Panc1 (cell line): ENCODE data around the gene MARK3. TPM values are rescaled to one million over a fixed set of nuclear protein-coding genes. Genes with fewer than 3 reads are reported as not detected.
"Not testable (repeated sequence)": the region's sequence is repeated elsewhere in the genome, so short reads cannot be mapped to it uniquely, and the experiment has no call there.

Experiments
- ATAC-seq: fragments of 200-7000 bp; cut with Tn5 transposase; 2 replicates; pipeline ENCODE4 v1.9.1; 2020; ENCODE audit warnings: mild to moderate bottlenecking, moderate library complexity
- BruUV-seq: library from RNA; stranded (reverse); fragments of 400-500 nt; replicated peaks from 2 replicates; lab custom pipeline; 2021; lab: Mats Ljungman, UMichigan
- CTCF ChIA-PET: fragments of 300-600 bp; sonication (Branson Sonifier 250); formaldehyde crosslinking; loops from one replicate; lab custom pipeline; 2022; ENCODE audit warnings: antibody characterized with exemption; lab: Charles Lee
- POLR2A ChIA-PET: fragments of 300-600 bp; sonication (Branson Sonifier 250); formaldehyde crosslinking; loops from one replicate; lab custom pipeline; 2022; ENCODE audit warnings: antibody characterized with exemption; lab: Charles Lee
- DNase-seq: peaks from one replicate; pipeline ENCODE4 v3.0.0-alpha.2; 2010; ENCODE audit warnings: low read depth, low spot score
- H3K27ac ChIP-seq: 2 replicates; pipeline ENCODE4 v1.5.1; 2011; ENCODE audit warnings: mild to moderate bottlenecking, low read length, inconsistent platforms
- H3K27me3 ChIP-seq: fragments of 200-500 bp; sonication (Bioruptor generic); 2 replicates; pipeline ENCODE4 v1.6.0; 2014; ENCODE audit warnings: low read length, inconsistent platforms; ENCODE audit not compliant: control insufficient read depth, insufficient read depth
- H3K36me3 ChIP-seq: fragments of 200-500 bp; sonication (Bioruptor generic); 2 replicates; pipeline ENCODE4 v1.5.1; 2014; ENCODE audit warnings: inconsistent platforms, mild to moderate bottlenecking, low read length, moderate library complexity; ENCODE audit not compliant: control insufficient read depth, insufficient read depth
- H3K4me1 ChIP-seq: 2 replicates; pipeline ENCODE4 v1.5.1; 2011; ENCODE audit warnings: inconsistent platforms, mild to moderate bottlenecking, low read length, moderate library complexity; ENCODE audit not compliant: control insufficient read depth, insufficient read depth
- H3K4me3 ChIP-seq, 2 experiments: 2 replicates each; pipeline ENCODE4 v1.5.1; 2011 to 2012; ENCODE audit warnings: low read depth in 2 of 2, low read length in 2 of 2, mild to moderate bottlenecking in 2 of 2, inconsistent platforms in 1 of 2, moderate library complexity in 1 of 2
- H3K9me3 ChIP-seq: fragments of 200-500 bp; sonication (Bioruptor generic); 2 replicates; pipeline ENCODE4 v1.5.1; 2014; ENCODE audit warnings: low read depth, mild to moderate bottlenecking, inconsistent platforms, low read length, moderate library complexity; ENCODE audit not compliant: control insufficient read depth, insufficient read depth
- CTCF ChIP-seq: fragments of 450-650 bp; IDR thresholded peaks from 2 replicates; pipeline ENCODE4 v1.5.1; 2017; ENCODE audit warnings: mild to moderate bottlenecking
- POLR2AphosphoS5 ChIP-seq: IDR thresholded peaks from 2 replicates; pipeline ENCODE4 v1.6.1; 2012; ENCODE audit warnings: mild to moderate bottlenecking, low read depth, low read length, moderate library complexity
- SIN3A ChIP-seq: IDR thresholded peaks from 2 replicates; pipeline ENCODE4 v1.6.1; 2012; ENCODE audit warnings: low read depth, mild to moderate bottlenecking, low read length, moderate library complexity, borderline replicate concordance; ENCODE audit not compliant: insufficient read depth
- TCF7L2 ChIP-seq: IDR thresholded peaks from 2 replicates; pipeline ENCODE4 v1.6.1; 2011; ENCODE audit warnings: mild to moderate bottlenecking, low read depth, low read length, inconsistent platforms
- in situ Hi-C: cut with HindIII; loops from 2 replicates; pipeline ENCODE4 v1.10.0; 2016; ENCODE audit warnings: low sequenced_read_pairs, low pct_unique_long_range_greater_than_20kb
- intact Hi-C: fragments of 100-400 bp; cut with micrococcal nuclease; formaldehyde crosslinking; loops from one replicate; pipeline ENCODE4 v1.10.0; 2022; ENCODE audit not compliant: unreplicated experiment
- total RNA-seq: library from RNA; stranded (reverse); gene quantifications from one replicate; pipeline ENCODE4 v1.2.1, GENCODE V29; 2021; ENCODE audit not compliant: unreplicated experiment
- TF ChIP-seq, protein P1 (sequence below), 2 experiments: IDR thresholded peaks; 2 replicates each; pipeline ENCODE4 v1.6.1; 2011 to 2012; ENCODE audit warnings: low read depth in 2 of 2, control low read depth in 1 of 2, low read length in 1 of 2, mild to moderate bottlenecking in 1 of 2, moderate library complexity in 1 of 2; ENCODE audit not compliant: insufficient read depth in 1 of 2

MARK3 gene
- total RNA-seq, 1 experiment from 2014 or later = 56.1 TPM

- BruUV-seq = no TSS peak
- Histone ChIP-seq H3K9me3 (no peaks in the 10 kb centered on the region), H3K36me3 (peaks cover 1% of the 10 kb centered on the region; the same call in 1 of the 2 replicates), H3K27ac (no peak overlapping the region), H3K4me1 (peaks cover 40% of the 10 kb centered on the region), H3K27me3 (no peaks in the 10 kb centered on the region), H3K4me3 (no peak overlapping the region)
- in situ Hi-C loops (no loop called here), intact Hi-C loops (no loop called here)
- ChIA-PET POLR2A (interaction anchor here (0.5 kb wide), 1 partner anchor 708 kb away, joined by 3 read pairs; no protein-coding TSS in a partner anchor), CTCF (no interaction called here)
- no peak for TF ChIP-seq SIN3A
- no peak for TF ChIP-seq POLR2AphosphoS5
- TF ChIP-seq TCF7L2 = no peak
- TF ChIP-seq, protein P1, sequence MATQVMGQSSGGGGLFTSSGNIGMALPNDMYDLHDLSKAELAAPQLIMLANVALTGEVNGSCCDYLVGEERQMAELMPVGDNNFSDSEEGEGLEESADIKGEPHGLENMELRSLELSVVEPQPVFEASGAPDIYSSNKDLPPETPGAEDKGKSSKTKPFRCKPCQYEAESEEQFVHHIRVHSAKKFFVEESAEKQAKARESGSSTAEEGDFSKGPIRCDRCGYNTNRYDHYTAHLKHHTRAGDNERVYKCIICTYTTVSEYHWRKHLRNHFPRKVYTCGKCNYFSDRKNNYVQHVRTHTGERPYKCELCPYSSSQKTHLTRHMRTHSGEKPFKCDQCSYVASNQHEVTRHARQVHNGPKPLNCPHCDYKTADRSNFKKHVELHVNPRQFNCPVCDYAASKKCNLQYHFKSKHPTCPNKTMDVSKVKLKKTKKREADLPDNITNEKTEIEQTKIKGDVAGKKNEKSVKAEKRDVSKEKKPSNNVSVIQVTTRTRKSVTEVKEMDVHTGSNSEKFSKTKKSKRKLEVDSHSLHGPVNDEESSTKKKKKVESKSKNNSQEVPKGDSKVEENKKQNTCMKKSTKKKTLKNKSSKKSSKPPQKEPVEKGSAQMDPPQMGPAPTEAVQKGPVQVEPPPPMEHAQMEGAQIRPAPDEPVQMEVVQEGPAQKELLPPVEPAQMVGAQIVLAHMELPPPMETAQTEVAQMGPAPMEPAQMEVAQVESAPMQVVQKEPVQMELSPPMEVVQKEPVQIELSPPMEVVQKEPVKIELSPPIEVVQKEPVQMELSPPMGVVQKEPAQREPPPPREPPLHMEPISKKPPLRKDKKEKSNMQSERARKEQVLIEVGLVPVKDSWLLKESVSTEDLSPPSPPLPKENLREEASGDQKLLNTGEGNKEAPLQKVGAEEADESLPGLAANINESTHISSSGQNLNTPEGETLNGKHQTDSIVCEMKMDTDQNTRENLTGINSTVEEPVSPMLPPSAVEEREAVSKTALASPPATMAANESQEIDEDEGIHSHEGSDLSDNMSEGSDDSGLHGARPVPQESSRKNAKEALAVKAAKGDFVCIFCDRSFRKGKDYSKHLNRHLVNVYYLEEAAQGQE (IDR thresholded peaks at IDR 0.05; ENCODE audit: insufficient read depth in 1 of 2, low read depth in 2 of 2, low read length in 1 of 2) = no peak
- TF ChIP-seq CTCF = no peak
- no peak for ATAC-seq
- no peak for DNase-seq
These were observed 139.1 kb downstream of the MARK3 start for GRCh38 chr14:103524002-103524935.

- H3K4me3 ChIP-seq, CTCF ChIA-PET, intact Hi-C loops, H3K27ac ChIP-seq, DNase-seq, H3K9me3 ChIP-seq, POLR2A ChIA-PET, in situ Hi-C loops, H3K36me3 ChIP-seq, H3K27me3 ChIP-seq, ATAC-seq, BruUV-seq: not testable (repeated sequence)
- H3K4me1 ChIP-seq = peaks cover 35% of the 10 kb centered on the region
These were observed 140.4 kb downstream of the MARK3 start for GRCh38 chr14:103525430-103526246.
